ENCODE results near the gene TBC1D7.
A peak's percentile ranks its signal among the peaks of the same experiment; 100 is the strongest.

The TBC1D7 gene

GRCh38 chr6:13328076-13328874 is at the start of gene TBC1D7:
Gene TBC1D7, minus strand, starts transcription at chr6:13328537. Its CDS starts 1,639 bp downstream, at chr6:13326898.
- peak; percentile 84 for DNase-seq

- DNase-seq, result no peak
These were observed 48.9 kb upstream of the TBC1D7 start for GRCh38 chr6:13377054-13377758.

- DNase-seq, result no peak
These were observed 47.1 kb upstream of the TBC1D7 start for GRCh38 chr6:13375360-13375878.

GRCh38 chr6:13373919-13374318 is 45.6 kb upstream of the TBC1D7 start:
- no peak for DNase-seq

GRCh38 chr6:13373488-13373886 is 45.1 kb upstream of the TBC1D7 start:
- no peak for DNase-seq

GRCh38 chr6:13372688-13373487 is 44.6 kb upstream of the TBC1D7 start:
- no peak for DNase-seq

GRCh38 chr6:13372076-13372475 is 43.7 kb upstream of the TBC1D7 start:
- DNase-seq, result no peak

- DNase-seq, result no peak
These were observed 43.2 kb upstream of the TBC1D7 start for GRCh38 chr6:13371421-13372072.

GRCh38 chr6:13370623-13371022 is 42.3 kb upstream of the TBC1D7 start:
- DNase-seq, result no peak

- no peak for DNase-seq
These were observed 41.3 kb upstream of the TBC1D7 start for GRCh38 chr6:13369591-13369990.

GRCh38 chr6:13368731-13369115 is 40.4 kb upstream of the TBC1D7 start:
- no peak for DNase-seq

GRCh38 chr6:13368079-13368730 is 39.9 kb upstream of the TBC1D7 start:
- DNase-seq, result no peak

GRCh38 chr6:13367396-13367795 is 39.1 kb upstream of the TBC1D7 start:
- no peak for DNase-seq

- DNase-seq, result no peak
These were observed 37.0 kb upstream of the TBC1D7 start for GRCh38 chr6:13365320-13365719.

GRCh38 chr6:13364842-13365241 is 36.5 kb upstream of the TBC1D7 start:
- no peak for DNase-seq

- DNase-seq, result no peak
These were observed 34.1 kb upstream of the TBC1D7 start for GRCh38 chr6:13362412-13362811.

- DNase-seq, result no peak
These were observed 32.6 kb upstream of the TBC1D7 start for GRCh38 chr6:13360671-13361540.

GRCh38 chr6:13359287-13359686 is 30.9 kb upstream of the TBC1D7 start:
- DNase-seq, result no peak

- no peak for DNase-seq
These were observed 30.2 kb upstream of the TBC1D7 start for GRCh38 chr6:13358511-13358910.

- peak; percentile 49 for DNase-seq
These were observed 29.3 kb upstream of the TBC1D7 start for GRCh38 chr6:13357551-13358075.

Measured in NCI-H2171 (cell line).